CD1c-positive myeloid dendritic cell (primary cell): Measurements from ENCODE around the gene SLC16A12.
"Not testable (repeated sequence)": the region's sequence is repeated elsewhere in the genome, so short reads cannot be mapped to it uniquely, and the experiment has no call there.

Experiments
- DNase-seq: peaks from one replicate; pipeline ENCODE4 v3.0.0-alpha.2; 2016; ENCODE audit errors: extremely low spot score

Gene SLC16A12

DNA sequence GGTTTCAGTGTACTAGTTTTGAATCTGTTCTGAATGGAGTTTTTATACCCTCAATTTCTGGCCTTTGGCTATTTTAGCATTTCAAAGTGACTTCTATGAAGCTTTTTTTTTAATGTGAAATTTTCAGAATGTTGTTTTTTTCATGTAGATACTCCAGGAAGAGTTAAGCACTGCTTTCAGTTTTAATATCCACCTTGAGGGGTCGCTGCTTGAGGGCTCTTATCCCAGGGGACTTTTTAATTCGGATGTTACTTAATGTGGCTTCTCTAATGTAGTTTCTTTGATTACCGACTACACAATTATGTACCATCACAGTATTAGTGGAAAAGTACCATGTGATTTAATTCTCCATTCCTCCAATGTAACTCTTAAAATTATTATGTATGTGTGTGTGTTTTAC lies 115.8 kb downstream of the SLC16A12 start:
- DNase-seq: no peak

DNA sequence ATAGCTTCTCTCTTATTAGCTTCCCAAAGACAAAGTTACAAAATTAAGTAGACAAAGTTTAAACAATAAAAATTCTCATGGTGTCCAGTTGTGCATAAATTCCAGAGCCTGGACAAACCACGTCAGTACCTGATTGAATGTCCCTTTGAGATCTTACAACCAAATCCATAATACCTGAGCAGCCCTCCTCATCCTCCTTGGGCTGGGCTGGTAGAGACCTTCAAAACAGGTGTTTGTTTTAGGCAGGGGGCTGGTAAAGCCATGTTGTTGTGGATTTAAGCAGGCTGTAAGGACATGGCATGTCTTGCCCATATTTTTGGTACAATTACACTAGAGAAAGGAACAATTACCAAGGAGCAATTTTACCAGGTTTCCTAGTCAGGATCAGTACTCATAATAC lies 118.9 kb downstream of the SLC16A12 start:
- no peak for DNase-seq

DNA sequence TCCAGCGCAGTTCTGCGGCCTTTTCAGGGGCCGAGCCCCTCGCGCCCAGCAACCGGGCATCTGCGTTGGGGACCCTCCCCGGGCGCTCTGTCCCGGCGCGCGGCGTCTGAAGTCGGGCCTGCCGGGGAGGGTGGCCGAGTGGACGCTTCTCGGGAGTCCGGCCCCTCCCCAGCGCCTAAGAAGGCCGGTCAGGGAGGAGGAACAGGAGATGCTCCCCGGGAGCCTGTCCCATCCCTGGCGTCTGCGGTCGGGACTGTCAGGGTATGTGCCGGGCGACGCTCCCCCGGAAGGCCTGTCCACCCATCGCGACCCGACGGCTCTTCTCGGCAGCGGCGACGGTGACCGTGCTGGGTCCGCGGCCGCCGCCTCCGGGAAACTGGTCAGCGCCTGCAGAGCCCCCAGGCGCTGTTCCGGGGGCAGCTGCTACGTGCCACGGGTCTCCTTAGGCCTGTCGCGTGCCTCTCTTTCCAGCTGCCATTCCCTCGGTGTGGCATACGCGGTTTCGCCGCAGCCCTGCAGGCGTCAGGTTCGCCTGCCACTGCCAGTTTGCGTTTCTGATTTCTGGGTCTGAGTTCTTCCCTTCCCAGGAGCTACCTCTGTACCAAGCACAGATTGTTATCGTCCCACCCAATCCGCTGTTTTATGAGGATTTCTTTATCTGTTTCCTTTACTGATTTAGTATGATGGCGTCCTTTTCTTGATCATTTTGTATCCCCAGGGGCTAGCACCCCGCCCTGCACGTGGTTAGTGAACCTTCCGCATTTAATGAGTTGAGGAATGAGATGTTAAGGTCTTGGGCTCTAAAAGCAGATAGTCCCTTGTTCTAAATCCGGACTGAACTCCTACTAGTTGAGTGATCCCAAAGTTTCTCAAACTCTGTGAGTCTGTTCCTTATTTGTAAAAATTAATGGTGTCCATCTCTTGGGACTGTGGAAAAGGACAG lies 120.2 kb downstream of the SLC16A12 start:
- DNase-seq: peak; percentile 46

DNA sequence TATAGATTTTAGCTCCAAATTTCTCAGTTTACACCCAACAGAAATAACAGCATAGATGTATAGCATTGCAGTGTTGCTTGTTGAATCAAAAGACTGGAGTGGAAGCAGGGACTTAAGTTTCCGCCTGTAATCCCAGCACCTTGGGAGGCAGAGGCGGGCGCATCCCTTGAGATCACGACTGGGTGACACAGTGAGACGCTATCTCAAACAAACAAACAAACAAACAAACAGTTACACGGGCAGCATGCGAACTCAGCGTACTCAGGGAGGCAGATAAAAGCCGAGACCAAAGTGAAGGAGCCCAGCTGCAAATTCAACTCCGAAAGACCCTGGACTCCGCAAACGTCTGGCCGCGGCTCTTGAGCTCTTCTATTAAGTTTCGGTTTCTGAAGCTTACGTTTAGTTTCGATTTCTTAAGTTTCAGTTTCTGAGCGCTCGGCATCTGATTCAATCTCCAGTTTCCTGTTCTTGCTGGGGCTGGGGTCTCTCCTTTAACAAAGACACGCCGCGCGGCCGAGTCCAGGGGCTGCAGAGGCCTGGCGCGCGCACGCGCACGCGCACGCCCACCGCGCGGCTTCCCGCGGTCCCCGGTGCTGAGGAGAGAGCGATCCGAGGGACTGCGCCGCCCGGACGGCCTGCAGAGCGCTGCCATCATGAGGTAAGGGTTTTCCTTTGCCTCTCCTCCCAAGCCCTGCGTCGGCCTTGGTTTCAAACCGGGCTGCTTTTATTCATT lies 121.1 kb downstream of the SLC16A12 start, which contains the start of gene IFIT5:
TSS of gene IFIT5 (plus strand) at position 423 of the 733 bp plus-strand sequence. CDS start at position 654, 231 bp downstream.
- DNase-seq: peak; percentile 78

DNA sequence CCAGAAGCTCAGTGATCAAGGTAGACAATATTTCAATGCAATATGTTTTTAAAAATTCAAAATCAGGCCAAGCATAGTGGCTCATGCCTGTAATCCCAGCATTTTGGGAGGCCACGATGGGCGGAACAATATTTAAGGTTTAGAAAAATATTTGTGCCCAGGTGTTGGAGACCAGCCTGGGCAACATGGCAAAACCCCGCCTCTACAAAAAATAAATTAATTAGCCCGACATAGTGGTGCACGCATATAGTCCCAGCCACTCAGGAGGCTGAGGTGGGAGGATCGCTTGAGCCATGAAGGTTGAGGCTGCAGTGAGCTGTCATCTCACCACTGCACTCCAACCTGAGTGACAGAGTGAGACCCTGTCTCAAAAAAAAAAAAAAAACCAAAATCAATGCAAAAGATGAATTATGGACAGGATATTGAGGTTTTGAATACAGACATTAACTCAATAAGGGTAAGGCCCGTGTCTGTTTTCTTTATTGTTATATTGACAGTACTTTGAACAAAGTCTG lies 121.9 kb downstream of the SLC16A12 start:
- DNase-seq: no peak

DNA sequence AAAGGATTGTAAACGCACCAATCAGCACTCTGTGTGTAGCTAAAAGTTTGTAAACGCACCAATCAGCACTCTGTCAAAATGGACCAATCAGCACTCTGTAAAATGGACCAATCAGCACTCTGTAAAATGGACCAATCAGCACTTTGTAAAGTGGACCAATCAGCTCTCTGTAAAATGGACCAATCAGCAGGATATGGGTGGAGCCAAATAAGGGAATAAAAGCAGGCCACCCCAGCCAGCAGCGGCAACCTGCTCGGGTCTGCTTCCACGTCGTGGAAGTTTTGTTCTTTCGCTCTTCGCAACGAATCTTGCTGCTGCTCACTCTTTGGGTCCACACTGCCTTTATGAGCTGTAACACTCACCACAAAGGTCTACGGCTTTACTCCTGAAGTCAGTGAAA lies 123.1 kb downstream of the SLC16A12 start:
- DNase-seq: peak; percentile 17

DNA sequence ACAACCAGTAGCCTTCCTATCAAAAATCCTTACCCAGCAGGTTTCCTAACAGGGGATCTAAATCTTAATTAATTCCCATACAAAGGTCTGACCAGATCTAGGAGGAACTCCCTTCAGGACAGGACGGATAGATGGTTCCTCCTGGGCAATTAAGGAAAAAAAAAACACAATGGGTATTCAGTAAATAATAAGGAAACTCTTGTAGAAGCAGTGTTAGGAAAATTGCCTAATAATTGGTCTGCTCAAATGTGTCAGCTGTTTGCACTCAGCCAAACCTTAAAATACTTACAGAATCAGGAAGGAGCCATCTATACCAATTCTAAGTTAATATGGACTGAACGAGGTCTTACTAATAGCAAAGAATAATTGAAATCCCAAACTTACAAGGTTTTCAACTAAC lies 124.3 kb downstream of the SLC16A12 start:
- DNase-seq: not testable (repeated sequence)

DNA sequence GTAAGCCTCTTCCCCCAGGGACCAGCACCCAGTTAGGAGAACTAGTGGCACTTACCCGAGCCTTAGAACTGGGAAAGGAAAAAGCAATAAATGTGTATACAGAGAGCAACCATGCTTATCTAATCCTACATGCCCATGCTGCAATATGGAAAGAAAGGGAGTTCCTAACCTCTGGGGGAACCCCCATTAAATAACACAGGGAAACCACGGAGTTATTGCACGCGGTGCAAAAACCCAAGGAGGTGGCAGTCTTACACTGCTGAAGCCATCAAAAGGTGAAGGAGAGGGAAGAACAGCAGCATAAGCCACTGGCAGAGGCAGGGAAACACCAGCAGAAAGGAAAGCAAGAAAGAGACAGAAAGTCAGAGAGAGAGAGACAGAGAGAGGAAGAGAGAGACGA lies 124.8 kb downstream of the SLC16A12 start:
- not testable (repeated sequence) for DNase-seq

DNA sequence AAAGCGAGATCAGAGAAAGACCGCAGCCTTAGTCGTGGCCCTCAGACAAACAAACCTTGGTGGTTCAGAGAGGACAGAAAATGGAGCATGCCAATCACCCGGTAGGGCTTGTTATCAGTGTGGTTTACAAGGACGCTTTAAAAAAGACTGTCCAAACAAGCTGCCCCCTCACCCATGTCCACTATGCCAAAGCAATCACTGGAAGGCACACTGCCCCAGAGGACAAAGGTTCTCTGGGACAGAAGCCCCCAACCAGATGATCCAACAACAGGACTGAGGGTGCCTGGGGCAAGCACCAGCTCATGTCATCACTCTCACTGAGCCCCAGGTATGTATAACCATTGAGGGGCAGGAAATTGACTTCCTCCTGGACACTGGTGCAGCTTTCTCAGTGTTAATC lies 126.1 kb downstream of the SLC16A12 start:
- DNase-seq: not testable (repeated sequence)

DNA sequence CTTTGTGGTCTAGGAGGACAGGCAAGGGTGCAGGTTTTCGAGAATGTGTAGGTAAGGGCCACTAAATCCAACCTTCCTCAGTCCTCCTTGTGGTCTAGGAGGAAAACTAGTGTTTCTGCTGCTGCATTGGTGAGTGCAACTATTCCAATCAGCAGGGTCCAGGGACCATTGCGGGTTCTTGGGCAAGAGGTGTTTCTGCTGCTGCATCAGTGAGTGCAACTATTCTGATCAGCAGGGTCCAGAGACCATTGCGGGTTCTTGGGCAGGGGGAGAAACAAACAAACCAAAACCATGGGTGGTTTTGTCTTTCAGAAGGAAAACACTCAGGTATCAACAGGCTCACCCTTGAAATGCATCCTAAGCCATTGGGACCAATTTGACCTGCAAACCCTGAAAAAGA lies 127.6 kb downstream of the SLC16A12 start:
- not testable (repeated sequence) for DNase-seq

DNA sequence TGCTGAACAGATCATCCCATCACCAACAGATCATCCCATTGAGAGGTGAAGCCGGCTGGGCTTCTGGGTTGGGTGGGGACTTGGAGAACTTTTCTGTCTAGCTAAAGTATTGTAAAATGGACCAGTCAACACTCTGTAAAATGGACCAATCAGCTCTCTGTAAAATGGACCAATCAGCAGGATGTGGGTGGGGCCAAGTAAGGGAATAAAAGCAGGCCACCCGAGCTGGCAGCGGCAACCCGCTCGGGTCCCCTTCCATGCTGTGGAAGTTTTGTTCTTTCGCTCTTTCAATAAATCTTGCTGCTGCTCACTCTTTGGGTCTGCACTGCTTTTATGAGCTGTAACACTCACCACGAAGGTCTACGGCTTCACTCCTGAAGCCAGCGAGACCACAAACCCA lies 129.2 kb downstream of the SLC16A12 start:
- DNase-seq: not testable (repeated sequence)

DNA sequence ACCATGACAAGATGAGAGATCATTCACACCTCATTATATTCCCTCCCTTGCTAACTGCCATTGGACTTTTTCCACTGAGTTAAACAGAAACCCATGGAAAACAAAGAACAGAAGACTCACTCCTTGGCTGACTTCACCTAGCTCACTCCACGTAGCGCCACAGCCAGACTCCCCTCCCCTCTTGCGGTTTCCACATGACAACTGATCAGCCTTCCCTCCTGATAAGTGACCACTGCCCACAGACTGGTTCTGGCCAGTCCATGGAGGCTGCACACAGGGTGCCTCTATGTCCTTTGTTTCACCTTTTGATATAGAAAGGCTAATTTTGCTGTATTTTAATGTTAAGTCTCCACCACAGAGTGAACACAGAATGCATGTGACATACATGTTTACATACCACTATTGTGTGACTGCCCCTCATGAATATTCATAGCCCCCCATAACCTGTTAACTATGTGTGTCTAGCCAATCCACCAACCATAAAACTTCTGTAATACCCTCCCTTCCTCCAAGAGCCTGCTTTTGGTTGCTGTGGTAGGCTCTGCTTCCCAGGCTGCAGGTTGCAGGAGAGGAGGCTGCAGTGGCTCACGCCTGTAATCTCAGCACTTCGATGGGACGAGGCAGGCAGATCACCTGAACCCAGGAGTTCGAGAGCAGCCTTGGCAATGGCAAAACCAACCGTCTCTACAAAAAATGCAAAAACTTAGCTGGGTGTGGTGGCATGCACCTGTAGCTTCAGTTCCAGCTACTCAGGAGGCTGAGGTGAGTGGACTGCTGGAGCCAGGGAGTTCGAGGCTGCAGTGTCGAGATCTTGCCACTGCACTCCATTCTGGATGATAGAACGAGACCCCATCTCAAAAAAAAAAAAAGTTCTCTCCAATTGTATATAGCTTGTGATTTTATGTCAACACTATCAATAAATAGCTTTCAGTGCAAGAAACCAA lies 131.0 kb downstream of the SLC16A12 start:
- no peak for DNase-seq

DNA sequence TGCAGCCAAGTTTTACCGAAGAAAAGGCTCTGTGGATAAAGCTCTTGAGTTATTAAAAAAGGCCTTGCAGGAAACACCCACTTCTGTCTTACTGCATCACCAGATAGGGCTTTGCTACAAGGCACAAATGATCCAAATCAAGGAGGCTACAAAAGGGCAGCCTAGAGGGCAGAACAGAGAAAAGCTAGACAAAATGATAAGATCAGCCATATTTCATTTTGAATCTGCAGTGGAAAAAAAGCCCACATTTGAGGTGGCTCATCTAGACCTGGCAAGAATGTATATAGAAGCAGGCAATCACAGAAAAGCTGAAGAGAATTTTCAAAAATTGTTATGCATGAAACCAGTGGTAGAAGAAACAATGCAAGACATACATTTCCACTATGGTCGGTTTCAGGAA lies 132.4 kb downstream of the SLC16A12 start:
- no peak for DNase-seq

DNA sequence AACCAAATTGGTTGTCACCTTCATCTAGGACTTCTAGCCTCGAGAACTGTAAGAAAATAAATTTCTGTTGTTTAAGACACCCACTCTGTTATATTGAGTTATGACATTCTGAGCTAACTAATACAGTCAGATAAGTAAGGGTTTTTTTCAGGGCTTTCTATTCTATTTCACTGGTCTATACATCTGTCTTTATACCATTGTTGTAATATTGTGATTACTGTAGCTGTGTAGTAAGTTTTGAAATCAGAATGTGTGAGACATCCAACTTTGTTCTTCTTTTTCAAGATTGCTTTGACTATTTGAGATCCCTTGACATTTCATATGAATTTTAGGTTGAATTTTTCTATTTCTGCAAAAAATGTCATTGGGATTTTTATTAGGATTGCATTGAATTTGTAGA lies 135.4 kb downstream of the SLC16A12 start:
- DNase-seq: no peak

DNA sequence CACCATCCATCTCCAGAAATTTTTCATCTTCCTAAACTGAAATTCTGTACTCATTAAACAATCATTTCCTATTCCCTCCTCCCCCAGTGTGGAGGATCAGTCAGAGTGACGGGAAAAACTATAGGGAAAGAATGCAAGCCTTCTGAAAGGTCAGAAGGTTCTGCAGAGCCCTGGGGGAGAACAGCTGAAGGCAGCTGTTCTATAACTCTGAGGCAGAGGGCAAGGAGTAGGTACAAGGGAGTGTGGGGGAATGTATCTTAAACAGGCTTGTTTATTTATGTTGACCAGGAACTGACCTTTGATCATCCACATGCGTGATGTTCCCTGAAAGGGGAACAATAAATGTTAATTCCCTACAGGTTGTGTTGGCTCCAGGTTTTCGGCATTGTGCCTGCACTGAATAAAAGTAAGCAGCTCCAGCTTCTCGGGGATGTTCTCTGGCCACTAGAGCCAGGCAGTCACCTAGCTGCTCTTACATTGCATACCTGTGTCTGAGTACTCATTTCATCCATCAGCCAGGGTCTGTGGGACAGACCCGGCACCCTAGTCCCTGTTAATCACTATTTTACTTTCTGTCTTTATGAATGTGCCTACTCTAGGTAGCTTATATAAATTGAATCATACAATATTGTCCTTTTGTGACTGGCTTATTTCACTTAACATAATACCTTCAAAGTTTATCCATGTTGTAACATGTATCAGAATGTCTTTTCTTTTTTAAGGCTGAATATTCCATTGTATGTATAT lies 137.2 kb downstream of the SLC16A12 start:
- DNase-seq: no peak

DNA sequence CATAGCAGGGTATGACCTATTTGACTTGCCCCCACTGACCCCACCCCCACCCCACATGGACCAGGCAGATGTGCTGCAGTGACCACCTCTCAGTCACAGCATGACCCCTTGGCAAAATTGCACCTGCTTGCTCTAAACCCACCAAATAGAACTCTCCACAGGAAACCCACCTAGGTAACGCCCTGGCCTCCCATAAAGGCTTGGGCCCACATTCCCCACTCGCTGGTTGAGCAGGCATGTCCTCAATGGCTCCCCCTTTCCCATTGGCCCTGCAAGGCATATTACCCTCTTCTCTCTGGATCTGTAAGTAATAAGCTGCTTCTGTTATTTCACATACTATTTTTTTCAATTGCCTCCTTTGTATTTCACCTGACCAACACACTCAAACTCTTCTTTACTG lies 140.3 kb downstream of the SLC16A12 start:
- no peak for DNase-seq

DNA sequence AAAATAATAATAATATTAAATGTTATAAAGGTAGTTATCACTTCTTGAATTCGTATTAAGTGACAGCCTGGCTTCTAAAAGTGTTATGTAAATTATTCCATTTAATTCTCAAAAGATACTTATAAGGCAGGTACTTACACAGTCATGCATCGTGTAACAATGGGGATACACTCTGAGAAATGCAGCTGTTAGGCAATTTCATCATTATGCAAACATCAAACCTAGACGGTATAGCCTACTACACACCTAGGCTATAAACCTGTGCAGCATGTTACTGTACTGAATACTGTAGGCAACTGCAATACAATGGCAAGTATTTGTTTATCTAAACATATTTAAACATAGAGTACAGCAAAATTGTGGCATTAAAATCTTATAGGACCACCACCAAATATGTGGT lies 141.5 kb downstream of the SLC16A12 start:
- DNase-seq: no peak

DNA sequence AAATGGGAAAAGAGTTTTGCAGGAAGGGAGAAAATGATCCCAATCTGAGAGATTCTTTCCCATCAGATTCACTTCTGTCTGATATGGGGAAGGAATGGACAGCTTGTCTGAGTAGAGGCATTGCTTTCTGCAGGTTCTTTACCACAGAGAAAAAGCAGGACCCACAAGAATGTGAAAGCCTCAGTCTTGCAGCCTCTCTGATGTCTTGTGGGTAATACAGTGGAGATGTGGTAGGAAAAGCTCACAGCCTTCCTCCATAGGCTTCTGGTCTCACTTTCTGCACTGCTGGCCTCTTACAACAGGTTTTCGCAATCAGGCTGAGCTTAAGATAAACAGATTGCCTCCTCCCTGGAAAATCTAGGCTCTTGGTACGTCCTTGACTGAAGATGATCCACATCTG lies 142.4 kb downstream of the SLC16A12 start:
- DNase-seq: no peak

DNA sequence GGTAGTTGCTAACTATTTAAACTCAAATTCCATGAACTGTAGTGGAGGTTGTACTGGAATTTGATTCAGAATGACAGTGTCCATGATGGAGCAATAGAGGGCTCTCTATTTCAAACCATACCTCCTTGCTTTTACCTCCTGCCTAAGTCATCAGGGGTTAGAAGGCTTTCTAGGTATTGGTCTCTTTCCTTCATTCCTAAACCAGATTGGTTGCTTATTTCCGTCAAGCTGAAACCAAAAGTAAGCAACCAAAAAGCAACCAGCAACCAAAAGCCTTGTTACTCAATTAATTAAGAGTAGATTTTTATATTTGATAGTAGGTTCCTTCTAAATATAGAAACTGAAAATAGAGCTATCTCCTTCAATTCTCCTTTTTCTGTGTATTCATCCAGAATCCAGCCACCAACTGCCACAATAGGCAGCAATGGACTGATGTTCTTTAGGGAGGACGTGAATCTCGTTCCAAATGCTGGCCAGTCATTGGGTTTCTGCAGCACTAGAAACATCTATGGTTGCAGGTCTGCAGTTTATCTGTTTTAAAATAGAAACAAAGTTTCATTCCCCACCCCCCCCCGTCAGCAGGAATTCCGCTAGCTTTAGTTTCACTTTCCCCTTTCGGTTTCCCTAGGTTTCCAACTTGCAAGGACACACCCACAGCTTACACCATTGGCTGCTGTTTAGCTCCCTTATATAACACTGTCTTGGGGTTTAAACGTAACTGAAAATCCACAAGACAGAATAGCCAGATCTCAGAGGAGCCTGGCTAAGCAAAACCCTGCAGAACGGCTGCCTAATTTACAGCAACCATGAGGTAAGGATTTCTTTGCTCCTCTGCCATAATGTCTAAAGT lies 143.3 kb downstream of the SLC16A12 start, which contains the start of gene IFIT1:
TSS of gene IFIT1 (plus strand) at position 717 of the 850 bp plus-strand sequence. CDS start at position 807, 90 bp downstream.
- peak; percentile 69 for DNase-seq

DNA sequence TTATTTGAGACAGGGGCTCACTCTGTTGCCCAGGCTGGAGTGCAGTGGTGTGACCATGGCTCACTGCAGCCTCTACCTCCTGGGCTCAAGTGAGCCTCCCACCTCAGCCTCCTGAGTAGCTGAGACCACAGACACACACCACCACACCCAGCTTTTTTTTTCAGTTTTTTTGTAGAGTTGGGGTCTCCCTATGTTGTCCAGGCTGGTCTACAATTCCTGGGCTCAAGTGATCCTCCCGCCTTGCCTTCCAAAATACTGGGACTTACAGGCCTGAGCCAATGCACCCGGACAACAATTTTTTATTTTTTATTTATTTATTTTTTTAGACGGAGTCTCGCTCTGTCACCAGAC lies 144.2 kb downstream of the SLC16A12 start:
- not testable (repeated sequence) for DNase-seq
